SK-N-DZ (cell line): ENCODE results near the gene CCDC60.
A peak's percentile ranks its signal among the peaks of the same experiment; 100 is the strongest.

Experiments used
- DNase-seq: peaks from one replicate; pipeline ENCODE4 v3.0.0-alpha.2; 2015; ENCODE audit warnings: low spot score

CCDC60 gene

DNA sequence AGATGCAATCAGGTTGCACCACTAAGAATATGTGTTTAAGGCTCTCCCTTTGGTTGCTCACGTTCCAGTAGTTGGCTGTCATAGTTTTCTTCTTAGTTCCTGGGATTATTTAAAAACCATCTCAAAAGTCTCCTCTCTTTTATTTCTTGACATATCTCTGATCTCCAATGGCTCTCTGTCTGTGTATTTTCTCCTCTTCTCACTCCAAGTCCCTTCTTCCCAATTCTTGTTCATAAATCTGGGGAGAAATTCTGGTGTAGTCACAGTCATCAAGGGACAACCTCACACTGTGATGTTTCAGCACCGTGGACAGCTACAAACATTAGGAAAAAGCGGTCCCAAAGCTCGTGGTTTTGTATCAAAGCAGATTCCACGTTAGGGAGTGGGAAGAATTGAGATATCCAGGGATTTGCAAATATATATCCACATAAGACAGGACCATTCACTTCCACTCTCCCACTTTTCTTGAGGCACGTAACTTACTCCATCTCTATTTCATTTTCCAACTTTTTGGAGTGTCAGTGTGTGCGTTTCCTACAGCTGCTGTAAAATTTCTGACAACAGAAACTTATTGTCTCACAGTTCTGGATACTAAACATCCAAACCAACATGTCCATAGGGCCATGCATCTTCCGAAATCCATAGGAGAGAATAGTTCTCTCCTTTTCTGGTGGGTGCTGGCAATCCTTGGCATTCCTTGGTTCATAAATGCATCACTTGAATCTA, 178.4 kb downstream of the CCDC60 start:
- DNase-seq, result no peak

DNA sequence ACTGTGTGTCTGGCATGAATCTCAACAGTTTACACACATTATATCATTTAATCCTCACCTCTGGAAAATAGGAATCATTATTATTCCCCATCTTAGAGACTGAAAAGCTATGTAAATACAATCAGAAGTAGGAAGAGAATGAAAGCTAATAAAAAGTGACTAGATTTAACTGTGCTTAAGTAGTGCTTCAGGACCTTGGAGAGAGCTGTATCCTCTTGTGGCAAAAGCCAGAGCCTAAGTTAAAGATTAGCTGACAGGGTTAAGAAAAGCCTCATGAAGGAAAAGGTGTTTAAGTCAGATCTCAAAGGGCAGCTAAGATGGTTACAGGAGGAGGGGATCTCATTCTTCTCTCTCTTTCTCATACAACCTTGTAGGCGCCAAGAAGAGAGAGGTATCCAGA, 193.7 kb downstream of the CCDC60 start:
- no peak for DNase-seq

DNA sequence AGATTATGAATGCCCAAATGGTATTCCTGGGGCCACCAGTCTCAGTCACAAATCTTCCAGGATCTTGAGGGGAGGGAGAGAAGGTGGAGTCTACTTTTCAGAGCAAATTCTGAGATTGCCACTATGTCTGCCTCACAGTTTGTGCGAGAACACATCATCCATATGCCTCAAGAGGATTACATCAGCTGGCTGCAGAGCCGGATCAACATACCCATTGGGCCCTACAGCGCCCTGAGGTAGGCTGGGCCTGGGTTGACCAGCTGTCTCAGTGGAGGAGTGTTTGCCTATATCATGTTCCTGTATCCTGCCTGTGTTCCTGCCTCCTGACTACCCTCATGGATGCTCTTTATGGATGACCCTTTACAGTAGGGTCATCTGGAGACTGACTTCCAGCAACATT, 205.9 kb downstream of the CCDC60 start:
- DNase-seq, result no peak

DNA sequence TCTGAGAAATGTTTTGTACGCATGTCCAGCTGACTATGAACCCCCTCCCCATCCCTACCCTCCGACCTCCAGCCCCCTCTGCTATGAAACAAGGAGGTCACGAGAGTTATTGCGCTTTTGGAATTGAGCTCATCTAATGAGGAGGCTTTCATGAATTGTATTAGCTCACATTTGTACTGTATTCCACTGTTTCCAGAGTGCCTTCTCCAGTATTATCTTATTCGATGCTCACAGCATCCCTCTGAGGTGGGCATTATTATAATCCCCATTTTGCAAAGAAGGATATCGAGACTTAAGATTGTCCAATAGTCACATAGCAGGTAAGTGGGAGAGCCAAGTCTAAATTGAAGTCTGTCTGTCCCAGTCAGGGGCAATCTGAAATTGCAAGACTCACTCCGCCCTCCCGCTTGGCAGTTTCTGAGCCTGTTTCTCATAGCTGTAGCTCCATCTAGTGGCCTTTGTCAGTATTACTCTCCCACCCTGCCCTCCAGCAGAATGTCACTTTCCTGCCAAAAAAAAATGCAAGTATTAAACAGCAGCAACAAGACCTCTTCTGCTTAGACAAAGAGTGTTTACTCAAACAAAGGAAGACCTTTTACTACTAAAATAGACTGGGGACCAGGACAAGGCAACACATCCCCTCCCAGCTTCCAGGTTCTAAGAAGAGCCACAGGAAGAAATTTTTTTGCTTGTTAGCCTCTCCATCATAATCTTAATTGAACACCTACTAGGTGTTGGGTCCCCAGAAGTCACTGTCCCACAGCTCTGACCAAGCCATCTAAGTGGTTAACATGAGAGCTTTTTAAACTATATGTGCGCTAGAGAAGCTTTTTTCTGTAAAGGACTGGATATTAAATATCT, 210.5 kb downstream of the CCDC60 start:
- peak; percentile 58 for DNase-seq

DNA sequence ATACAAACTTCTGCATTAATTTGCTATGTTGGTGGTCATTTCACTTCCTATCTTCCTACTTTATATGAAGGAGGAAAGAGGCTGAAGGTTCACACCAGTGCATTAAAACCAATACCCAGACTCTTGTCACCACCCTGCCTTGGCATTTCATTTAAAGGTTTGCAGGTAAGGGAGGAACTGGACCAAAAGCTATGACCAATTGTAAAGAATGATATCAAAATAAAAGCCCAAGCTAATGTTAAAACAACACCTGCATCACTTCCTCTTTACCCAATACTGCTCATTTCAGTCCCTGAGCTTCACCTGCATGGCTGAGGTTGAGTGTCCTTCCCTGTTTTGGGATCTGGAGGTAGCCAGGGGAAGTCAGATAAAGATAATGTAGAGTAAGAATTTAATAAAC, 211.8 kb downstream of the CCDC60 start:
- no peak for DNase-seq

DNA sequence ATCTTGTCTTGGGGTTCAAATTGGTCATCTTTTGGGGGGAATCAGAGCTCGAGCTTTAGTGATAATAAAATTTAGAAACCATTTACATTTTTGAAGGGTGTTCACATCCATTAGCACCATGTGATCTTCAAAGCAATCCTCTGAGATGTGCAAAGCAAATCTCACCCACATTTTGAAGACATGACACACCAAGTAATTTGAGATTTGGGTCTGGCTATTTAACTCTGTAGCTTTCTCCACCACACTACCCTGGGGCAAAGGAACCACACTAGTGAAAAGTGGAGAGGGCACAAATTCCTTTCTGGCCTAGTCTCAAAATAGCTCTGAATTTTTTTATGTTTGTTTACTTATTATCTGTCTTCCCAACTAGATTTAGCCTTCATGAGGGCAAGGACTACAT, 212.5 kb downstream of the CCDC60 start:
- no peak for DNase-seq

DNA sequence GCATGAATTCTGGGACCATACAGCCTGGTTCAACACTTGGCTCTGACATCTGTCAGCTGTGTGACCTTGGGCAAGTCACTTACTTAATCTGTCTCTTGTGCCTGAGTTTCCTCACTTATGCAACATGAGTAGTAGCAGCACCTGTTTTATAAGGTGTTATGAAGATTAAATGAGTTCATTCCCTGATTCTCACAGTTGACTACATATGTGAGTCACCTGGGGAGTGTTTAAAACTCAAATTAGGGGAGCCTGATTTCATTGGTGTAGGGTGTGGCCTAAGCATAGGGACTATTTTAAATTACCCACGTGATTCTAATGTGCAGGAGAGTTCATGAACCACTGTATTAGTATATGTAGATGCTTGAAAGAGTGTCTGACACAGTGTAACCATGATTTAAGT, 222.3 kb downstream of the CCDC60 start:
- no peak for DNase-seq

DNA sequence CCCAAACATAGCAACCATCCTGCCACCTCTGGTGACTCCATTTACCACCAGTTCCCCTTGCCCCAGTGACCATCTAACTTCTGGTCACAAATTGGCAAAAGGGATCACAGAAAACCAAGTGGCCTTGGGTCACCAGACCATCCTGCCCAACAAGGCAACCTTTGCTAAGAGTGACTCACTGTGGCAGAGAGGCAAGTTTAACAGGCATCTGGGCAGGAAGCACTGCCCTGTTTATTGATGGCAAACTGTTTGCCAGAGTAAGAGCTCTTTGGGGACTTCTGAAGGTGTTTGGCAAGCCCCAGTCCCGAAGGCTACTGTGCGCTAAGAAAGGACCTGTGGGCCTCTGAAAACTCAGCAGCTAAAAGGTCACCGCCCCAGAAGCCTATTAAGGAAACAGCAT, 230.9 kb downstream of the CCDC60 start:
- no peak for DNase-seq

DNA sequence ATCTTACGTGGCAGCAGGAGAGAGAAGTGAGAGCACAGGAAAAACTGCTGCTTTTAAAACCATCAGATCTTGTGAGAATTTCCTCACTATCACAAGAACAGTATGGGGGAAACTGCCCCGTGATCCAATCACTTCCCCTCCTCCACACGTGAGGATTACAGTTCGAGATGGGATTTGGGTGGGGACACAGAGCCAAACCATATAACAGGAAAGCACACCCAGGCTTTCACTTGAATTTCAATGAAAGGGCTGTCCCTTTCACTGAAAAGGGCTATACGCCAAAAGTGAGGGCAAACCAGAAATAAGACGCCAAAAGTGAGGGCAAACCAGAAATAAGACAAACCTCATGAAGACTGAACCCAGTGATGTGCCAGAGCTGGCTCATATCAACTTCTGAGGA, 236.2 kb downstream of the CCDC60 start:
- no peak for DNase-seq

DNA sequence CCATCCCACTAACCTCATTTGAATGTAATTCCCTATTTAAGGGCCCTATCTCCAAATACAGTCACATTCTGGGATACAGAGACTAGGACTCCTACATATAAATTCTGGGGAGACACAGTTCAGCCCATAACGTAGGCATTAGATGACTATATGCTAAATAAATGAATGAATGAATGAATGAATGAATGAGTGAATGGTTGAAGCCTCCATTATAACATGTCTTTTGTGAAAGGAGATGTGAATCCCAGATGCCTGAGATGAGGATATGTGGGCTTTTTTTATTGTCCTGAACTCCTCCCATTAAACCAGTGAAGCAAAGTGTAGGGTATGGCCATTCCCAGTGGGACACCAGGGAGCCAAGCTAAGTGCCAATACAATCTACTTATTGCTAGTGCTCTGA, 238.6 kb downstream of the CCDC60 start:
- no peak for DNase-seq

DNA sequence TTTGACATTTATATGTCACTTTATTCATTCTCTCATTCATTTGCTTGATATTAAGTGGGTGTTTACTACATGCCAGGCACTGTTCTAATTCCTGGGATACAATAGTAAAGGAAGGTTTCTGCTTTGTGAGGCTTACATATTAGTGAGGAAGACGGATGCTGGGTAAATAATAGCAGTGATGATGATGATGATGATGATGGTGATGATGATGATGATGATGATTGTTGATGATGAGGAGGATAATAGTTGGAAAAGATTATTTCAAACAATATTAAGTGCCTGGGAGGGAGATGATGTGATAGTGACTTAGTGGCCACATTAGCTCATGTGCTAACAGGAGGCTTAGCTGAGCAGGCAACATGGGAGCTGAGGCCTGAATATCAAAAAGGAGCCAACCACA, 239.7 kb downstream of the CCDC60 start:
- no peak for DNase-seq

DNA sequence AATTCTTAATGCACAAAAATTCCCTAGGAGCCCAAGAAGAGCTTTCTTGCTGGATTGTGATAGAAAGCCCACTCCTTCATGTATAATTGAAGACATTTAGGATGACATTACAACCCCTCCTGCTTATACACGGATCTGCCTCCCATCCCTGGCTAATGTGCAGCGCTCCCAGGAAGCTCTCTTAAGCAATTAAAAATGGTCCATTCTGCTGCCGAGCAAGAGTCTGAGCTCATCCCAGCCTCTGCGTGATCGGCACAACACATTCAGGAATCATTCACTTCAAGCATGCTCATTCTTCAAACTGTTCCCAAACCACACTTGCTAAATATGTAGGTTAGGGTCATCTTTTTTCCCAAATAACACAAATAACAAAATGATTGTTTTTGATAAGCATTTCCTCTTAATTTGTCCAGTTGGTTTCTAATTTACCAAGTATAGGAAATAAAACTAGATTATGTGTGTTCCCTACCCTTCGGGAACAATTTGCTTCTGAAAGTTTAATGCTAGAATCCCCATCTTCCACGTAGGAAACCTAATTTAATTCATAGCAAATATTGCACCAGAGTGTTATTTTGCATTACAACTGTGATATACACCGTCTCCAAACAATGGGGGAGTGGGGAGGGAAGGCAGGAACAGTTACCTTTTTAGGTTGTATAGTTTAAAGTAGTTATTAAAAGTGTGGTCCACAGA, 241.7 kb downstream of the CCDC60 start:
- no peak for DNase-seq

DNA sequence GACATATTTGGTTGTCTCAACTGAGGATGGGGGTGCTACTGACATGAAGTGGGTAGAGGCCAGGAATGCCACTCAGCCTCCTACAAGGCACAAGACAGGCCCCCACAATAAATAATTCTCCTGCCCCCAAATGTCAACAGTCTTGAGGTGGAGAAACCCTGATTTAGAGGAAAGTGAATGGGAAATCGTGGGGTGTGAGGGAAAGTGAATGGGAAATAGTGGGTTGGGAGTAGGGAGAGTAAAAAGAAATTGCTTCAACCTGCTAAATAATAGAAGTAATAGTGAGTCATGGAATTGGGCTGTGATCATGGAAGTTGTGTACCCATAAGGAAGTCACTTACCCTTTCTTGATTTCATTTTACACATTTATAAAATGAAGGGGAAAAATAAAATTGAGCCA, 242.4 kb downstream of the CCDC60 start:
- DNase-seq, result no peak

DNA sequence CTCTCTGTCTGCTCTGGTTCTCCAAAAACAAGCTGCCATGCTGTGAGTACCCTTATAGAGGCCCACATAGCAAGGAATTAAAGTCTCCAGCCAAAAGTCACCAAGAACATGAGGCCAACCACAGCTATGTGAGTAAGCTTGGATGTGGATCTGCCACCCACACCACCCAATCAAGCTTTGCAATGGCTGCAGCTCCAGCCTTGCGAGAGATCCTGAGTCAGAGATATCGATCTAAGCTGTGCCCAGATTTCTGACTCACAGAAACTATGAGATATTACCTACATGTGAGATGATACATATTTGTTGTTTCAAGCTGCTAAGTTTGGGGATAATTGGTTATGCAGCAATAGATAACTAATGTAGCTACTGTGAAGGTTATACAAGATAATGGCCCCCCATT, 243.6 kb downstream of the CCDC60 start:
- no peak for DNase-seq

DNA sequence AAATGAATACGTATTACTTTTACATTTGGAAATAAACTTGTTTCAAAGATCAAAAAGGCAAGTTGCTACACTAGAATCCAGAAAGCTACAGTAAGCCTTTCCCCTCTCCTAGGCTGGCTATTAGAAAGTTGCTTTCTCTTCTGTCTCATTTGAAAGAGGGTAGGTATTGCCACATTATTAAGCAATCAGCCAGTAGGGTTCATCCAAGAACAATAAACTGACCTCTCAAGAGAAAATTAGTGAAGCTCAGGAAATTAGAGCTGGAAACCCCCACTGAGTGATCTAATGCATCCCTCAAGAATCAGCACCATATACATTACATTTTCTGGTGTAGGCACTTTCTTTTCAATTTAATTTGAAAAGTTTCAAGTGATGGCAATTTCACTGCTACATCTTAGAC, 254.6 kb downstream of the CCDC60 start:
- DNase-seq, result no peak

DNA sequence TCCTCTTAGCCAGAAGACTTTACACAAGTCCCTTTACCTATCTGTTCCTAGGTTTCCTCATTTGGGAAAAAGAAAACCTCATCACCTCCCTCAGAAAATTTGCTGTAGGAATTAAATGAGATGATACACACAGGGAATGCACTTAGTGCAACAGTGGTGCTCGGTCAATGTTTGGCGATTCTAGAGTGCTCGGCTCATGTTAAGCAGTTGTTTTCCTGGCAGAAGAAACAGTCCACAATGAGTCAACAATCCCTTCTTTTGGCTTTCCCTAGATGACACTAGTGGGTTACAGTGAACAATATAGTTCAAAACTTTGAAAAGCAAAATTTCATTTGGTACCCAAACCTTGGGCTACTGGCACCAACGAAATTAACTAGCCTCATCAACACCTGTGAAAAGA, 255.1 kb downstream of the CCDC60 start:
- no peak for DNase-seq
